Astrocyte of the hippocampus (primary cell): ENCODE results near the gene TEKT2.

Source experiments
- DNase-seq: peaks from one replicate; pipeline ENCODE4 v3.0.0; 2011; ENCODE audit warnings: low read depth, low spot score

The TEKT2 gene

GRCh38 chr1:36083635-36084496, at the start of gene TEKT2:
TEKT2 (plus strand) TSS chr1:36084094; CDS start chr1:36084922, 828 bp downstream.
- DNase-seq, result peak; percentile 74

GRCh38 chr1:36034692-36035091, 49.2 kb upstream of the TEKT2 start:
- DNase-seq, result peak; percentile 53

- no peak for DNase-seq
Measured at GRCh38 chr1:36035154-36035553, 48.7 kb upstream of the TEKT2 start.

- DNase-seq, result no peak
Measured at GRCh38 chr1:36040238-36040637, 43.7 kb upstream of the TEKT2 start.

- DNase-seq, result no peak
Measured at GRCh38 chr1:36051821-36052220, 32.1 kb upstream of the TEKT2 start.

GRCh38 chr1:36053978-36054377, 29.9 kb upstream of the TEKT2 start:
- no peak for DNase-seq

DNA sequence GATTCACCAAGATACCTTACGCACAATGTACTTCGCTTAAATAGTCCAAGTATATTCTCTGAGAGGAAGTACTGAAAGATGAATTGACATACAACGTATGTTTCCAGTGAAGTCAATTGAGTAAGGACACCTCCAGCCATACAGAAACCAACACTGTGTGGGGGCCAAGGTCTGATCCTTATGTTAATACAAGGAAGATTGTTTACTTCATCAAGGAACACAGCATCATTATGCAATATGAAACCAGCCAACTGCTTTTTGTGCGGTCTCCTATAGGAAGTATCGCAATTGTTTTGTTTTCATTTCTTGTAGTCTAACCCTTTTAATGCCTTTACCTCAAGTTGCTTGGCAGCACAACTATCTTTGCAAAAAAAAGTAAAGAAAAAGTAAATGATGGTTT, 28.2 kb upstream of the TEKT2 start:
- DNase-seq, result no peak

DNA sequence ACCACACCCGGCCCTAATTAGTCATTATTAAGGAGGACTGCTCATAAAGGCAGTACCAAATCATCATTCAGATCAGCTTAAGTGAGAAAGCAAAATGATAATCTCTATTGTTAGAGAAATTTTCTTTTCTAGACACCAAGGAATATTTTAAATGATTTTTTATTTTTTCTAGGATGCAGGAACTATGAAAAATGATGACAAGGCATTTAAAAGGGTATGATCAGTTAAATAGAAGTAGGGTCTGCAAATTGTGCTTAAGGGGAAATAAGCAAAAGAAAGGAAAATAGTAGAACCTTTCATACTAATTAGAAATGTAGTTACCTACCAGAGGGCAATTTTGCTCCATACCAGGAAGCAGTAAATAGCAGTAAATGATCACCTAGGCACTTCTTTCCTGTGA, 21.6 kb upstream of the TEKT2 start:
- no peak for DNase-seq

DNA sequence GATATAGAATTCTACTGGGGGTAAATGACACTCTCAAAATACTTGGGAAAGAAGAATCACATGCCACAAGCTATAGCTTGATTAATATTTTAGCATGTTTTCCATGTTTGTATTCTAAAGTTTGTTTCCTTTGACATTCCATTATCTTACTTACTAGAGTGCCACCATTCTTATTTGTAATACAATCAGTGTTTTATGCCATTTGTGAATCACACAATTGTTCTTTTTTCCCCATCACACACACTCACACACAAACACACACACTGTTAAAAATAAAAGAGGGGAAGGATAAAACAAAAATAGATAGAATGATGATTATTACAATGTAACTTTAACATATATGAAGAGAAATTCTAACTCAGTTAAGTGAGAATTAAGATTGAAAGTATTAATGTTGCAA, 16.0 kb upstream of the TEKT2 start:
- no peak for DNase-seq

GRCh38 chr1:36068866-36069265, 15.0 kb upstream of the TEKT2 start:
- DNase-seq, result no peak

DNA sequence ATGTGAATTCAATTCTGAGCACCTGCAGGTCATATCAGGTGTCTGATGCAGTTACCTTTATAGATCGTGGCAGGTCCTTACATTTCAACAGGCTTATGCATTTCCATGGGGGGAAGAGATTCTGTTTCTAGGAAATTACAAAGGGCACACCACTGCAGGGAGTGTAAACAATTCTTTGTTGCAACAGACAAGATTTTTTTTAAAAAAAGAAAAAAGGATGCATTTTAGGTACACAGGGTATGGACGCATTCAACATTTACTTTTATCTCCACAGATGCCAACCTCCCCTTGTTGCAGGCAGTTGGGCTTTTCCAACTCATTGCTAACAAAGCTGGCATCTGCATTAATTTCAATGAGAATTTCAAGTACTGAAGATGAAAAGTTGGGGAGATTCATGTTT, 13.5 kb upstream of the TEKT2 start:
- no peak for DNase-seq

- DNase-seq, result no peak
Measured at GRCh38 chr1:36076979-36077573, 6.8 kb upstream of the TEKT2 start.

GRCh38 chr1:36080236-36080635, 3.7 kb upstream of the TEKT2 start:
- no peak for DNase-seq

DNA sequence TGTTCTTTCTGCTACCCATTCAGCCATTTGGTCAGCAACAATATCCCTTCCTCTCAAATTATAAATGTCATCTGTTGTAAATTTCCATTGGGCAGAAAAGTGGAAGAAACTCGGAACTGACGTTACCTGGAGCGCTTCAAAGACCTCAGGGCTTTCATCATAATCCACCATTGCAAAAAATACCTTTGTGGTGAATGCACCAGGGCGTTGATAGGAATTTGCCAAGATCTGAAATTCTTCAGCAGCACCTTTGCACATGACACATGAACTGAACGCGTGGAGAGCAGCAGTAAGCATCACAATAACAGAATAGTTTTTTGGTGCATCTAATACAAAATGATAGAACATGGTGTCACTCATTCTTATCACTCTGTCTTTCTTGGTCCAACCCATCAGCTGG, 3.1 kb upstream of the TEKT2 start:
- DNase-seq, result no peak

DNA sequence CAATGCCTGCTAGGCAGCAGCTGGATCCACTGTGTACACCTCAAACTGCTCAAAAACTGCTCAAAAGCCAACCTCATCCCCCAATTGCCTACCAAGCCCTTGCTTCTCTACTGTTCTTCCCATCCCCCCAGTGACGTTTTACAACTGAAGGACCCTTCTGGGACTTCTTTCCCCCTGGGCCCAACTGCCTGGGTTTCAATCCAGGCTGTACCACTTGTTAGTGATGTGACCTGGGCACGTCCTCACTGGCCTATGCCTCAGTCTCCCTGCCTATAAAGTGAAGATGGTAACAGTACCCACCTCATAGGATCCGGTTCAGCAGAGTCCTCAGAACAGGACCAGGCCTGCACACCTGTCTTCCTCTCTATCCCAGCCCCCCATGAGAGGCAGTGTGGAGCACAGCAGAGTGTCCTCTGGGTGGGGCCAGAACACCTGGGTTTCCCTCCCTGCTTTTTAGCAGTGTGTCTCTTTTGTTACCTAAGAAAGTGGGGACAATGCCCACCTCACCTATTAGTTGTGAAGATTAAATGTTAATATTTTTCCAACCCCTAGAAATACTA, 1.9 kb upstream of the TEKT2 start:
- DNase-seq, result no peak

DNA sequence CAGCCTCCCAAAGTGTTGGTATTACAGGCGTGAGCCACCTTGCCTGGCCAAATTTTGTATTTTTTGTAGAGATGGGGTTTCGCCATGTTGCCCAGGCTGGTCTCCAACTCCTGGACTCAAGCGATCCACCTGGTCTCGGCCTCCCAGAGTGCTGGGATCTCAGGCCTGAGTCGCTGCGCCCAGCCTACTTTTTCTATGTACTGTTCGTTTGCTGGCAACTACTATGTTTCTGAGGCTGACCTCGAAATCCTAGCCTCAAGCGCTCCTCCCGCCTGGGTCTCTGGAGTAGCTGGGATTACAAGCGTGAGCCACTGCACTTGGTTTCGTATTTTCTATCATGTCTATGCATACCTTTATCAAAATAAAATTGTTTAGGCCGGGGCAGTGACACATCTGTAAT, 675 bp upstream of the TEKT2 start:
- no peak for DNase-seq

DNA sequence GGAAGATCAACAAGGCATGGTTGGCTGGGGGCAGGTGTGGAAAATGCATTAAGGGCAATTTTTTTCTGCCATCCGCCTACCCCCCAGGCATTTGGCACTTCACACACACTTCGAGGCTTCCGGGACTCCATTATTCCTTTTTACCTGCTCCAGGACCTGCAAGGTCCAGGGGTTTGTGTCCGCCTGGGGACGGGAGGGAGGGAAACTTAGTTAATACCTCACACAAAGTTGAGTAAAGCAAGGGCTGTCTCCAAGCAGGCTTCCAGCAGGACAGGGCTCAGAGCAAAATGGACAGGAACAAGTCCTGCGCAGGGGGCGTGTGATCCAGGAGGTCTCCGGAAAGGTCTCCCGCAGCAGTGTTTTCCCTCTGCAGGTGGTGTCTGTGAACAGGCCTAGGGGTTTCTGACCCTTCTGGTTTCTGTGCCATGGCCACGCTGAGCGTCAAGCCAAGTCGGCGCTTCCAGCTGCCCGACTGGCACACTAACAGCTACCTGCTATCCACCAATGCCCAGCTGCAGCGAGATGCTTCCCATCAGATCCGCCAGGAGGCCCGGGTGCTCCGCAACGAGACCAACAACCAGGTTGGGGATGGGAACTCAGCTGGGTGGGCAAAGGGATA, 712 bp downstream of the TEKT2 start:
- peak; percentile 25 for DNase-seq

- DNase-seq, result no peak
Measured at GRCh38 chr1:36085126-36085525, 1.2 kb downstream of the TEKT2 start.

GRCh38 chr1:36085686-36086526, 2.0 kb downstream of the TEKT2 start:
- no peak for DNase-seq

DNA sequence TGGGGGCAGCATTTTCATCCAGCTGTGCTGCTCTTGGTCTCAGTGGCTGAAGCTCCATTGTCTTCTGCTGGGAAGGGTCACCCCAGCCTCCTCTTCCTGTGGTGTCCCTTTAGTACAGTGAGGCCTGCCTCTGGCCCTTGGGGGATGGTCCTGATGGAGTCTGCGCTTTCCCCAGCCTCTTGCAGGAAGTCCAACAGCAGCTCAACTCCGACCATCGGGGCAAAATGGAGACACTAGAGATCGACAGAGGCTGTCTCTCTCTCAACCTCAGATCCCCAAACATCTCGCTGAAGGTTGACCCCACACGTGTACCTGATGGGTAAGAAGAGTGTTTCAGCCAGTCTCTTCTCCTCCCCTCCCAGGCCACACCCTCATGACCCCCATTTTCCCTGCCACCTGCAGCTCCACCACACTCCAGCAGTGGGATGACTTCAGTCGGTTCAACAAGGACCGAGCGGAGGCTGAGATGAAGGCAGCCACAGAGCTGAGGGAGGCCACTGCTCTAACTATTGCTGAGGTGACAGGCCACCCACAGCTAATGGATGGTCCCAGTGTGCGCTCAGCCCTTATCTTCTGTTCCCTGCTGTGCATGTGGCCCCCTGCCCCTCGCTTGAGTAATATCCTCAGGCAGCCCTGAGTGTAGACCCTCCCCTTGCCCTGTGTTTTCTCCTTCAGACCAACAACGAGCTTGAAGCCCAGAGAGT, 2.8 kb downstream of the TEKT2 start:
- no peak for DNase-seq
